Measurements from ENCODE around the gene PPA2. TPM values are rescaled to one million over a fixed set of nuclear protein-coding genes. Genes with fewer than 3 reads are reported as not detected.
"Not testable (repeated sequence)": the region's sequence is repeated elsewhere in the genome, so short reads cannot be mapped to it uniquely, and the experiment has no call there.

PPA2 gene
- total RNA-seq, 2 experiments from 2014 or later = 78.9 to 80.2 TPM

- DNase-seq (no peak), ATAC-seq (no peak)
- ChIA-PET POLR2A (interaction anchor here (0.7 to 2.0 kb wide), 6 partner anchors 234 to 842 kb away, joined by 3 to 7 read pairs (median 5); partner anchors contain the start of genes AIMP1, GSTCD, INTS12 and TBCK), CTCF (interaction anchor here (0.6 to 3.2 kb wide), 31 partner anchors 8 to 596 kb away, joined by 3 to 19 read pairs (median 4); partner anchors contain the start of genes GSTCD, INTS12 and TET2)
- Mint-ChIP-seq H3K9me3 (ENCODE audit: insufficient read depth) (no peaks in the 10 kb centered on the region), H3K36me3 (ENCODE audit: low read depth) (peaks cover 22% of the 10 kb centered on the region), H3K4me1 (ENCODE audit: low read depth) (peaks cover 23% of the 10 kb centered on the region), H3K27ac (peak overlapping the region; percentile 98), H3K4me3 (peak overlapping the region; percentile 96), H3K27me3 (ENCODE audit: low read depth) (peaks cover 12% of the 10 kb centered on the region)
Observed at GRCh38 chr4:105474099-105474518, 247 bp upstream of the PPA2 start.

- DNase-seq = no peak
- H3K4me1 Mint-ChIP-seq (ENCODE audit: low read depth) = peaks cover 25% of the 10 kb centered on the region
- no peaks in the 10 kb centered on the region for H3K9me3 Mint-ChIP-seq (ENCODE audit: insufficient read depth)
- ATAC-seq = peak; percentile 50
- H3K4me3 Mint-ChIP-seq = peak overlapping the region; percentile 96
- ChIA-PET POLR2A (interaction anchor here (0.8 to 2.0 kb wide), 5 partner anchors 236 to 534 kb away, joined by 3 to 7 read pairs (median 5); partner anchors contain the start of genes GSTCD, INTS12 and TET2), CTCF (interaction anchor here (0.9 to 3.2 kb wide), 21 partner anchors 12 to 595 kb away, joined by 3 to 19 read pairs (median 4); partner anchors contain the start of gene TET2)
- H3K27ac Mint-ChIP-seq = peak overlapping the region; percentile 98
- H3K27me3 Mint-ChIP-seq (ENCODE audit: low read depth) = peaks cover 4% of the 10 kb centered on the region
- peaks cover 29% of the 10 kb centered on the region for H3K36me3 Mint-ChIP-seq (ENCODE audit: low read depth)
Observed at GRCh38 chr4:105472871-105473323, 965 bp downstream of the PPA2 start.

GRCh38 chr4:105471566-105472176 is 2.2 kb downstream of the PPA2 start:
- DNase-seq (peak; percentile 85), ATAC-seq (peak; percentile 34)
- Mint-ChIP-seq H3K4me1 (ENCODE audit: low read depth) (peaks cover 25% of the 10 kb centered on the region), H3K4me3 (peak overlapping the region; percentile 96), H3K27ac (peak overlapping the region; percentile 74), H3K9me3 (ENCODE audit: insufficient read depth) (no peaks in the 10 kb centered on the region), H3K27me3 (ENCODE audit: low read depth) (peaks cover under 1% of the 10 kb centered on the region), H3K36me3 (ENCODE audit: low read depth) (peaks cover 39% of the 10 kb centered on the region)
- CTCF ChIA-PET = interaction anchor here (0.7 to 1.7 kb wide), 14 partner anchors 11 to 611 kb away, joined by 3 to 11 read pairs (median 3); no protein-coding TSS in a partner anchor
- POLR2A ChIA-PET = interaction anchor here (1.0 kb wide), 1 partner anchor 340 kb away, joined by 3 read pairs; no protein-coding TSS in a partner anchor

- DNase-seq (no peak), ATAC-seq (no peak)
- Mint-ChIP-seq H3K4me3 (peak overlapping the region; percentile 96), H3K4me1 (ENCODE audit: low read depth) (peaks cover 25% of the 10 kb centered on the region), H3K36me3 (ENCODE audit: low read depth) (peaks cover 47% of the 10 kb centered on the region), H3K27me3 (ENCODE audit: low read depth) (no peaks in the 10 kb centered on the region), H3K27ac (no peak overlapping the region), H3K9me3 (ENCODE audit: insufficient read depth) (peaks cover 6% of the 10 kb centered on the region)
- CTCF ChIA-PET = interaction anchor here (1.0 to 1.7 kb wide), 5 partner anchors 69 to 527 kb away, joined by 3 to 11 read pairs (median 3); no protein-coding TSS in a partner anchor
- POLR2A ChIA-PET = no interaction called here
Observed at GRCh38 chr4:105470766-105471165, 3.1 kb downstream of the PPA2 start.

GRCh38 chr4:105469736-105470135 is 4.1 kb downstream of the PPA2 start:
- DNase-seq = no peak
- Mint-ChIP-seq H3K27me3 (ENCODE audit: low read depth) (no peaks in the 10 kb centered on the region), H3K36me3 (ENCODE audit: low read depth) (peaks cover 54% of the 10 kb centered on the region), H3K9me3 (ENCODE audit: insufficient read depth) (peaks cover 10% of the 10 kb centered on the region), H3K4me1 (ENCODE audit: low read depth) (peaks cover 25% of the 10 kb centered on the region), H3K4me3 (no peak overlapping the region), H3K27ac (no peak overlapping the region)
- ChIA-PET POLR2A (no interaction called here), CTCF (no interaction called here)
- ATAC-seq = no peak

GRCh38 chr4:105466580-105466979 is 7.3 kb downstream of the PPA2 start:
- Mint-ChIP-seq H3K4me1 (ENCODE audit: low read depth) (peaks cover 13% of the 10 kb centered on the region), H3K27ac (no peak overlapping the region), H3K27me3 (ENCODE audit: low read depth) (no peaks in the 10 kb centered on the region), H3K4me3 (no peak overlapping the region), H3K9me3 (ENCODE audit: insufficient read depth) (peaks cover 16% of the 10 kb centered on the region), H3K36me3 (ENCODE audit: low read depth) (peaks cover 68% of the 10 kb centered on the region)
- POLR2A ChIA-PET = no interaction called here
- ATAC-seq (no peak), DNase-seq (no peak)
- CTCF ChIA-PET = no interaction called here

- H3K4me1 Mint-ChIP-seq (ENCODE audit: low read depth); DNase-seq; ATAC-seq; H3K4me3 Mint-ChIP-seq; H3K27me3 Mint-ChIP-seq (ENCODE audit: low read depth); H3K27ac Mint-ChIP-seq; CTCF ChIA-PET; POLR2A ChIA-PET: not testable (repeated sequence)
- Mint-ChIP-seq H3K36me3 (ENCODE audit: low read depth) (peaks cover 62% of the 10 kb centered on the region), H3K9me3 (ENCODE audit: insufficient read depth) (peaks cover 16% of the 10 kb centered on the region)
Observed at GRCh38 chr4:105464563-105464962, 9.3 kb downstream of the PPA2 start.

- POLR2A ChIA-PET = no interaction called here
- H3K27me3 Mint-ChIP-seq (ENCODE audit: low read depth) = no peaks in the 10 kb centered on the region
- no peak overlapping the region for H3K27ac Mint-ChIP-seq
- DNase-seq (no peak), ATAC-seq (no peak)
- CTCF ChIA-PET = no interaction called here
- peaks cover 59% of the 10 kb centered on the region for H3K36me3 Mint-ChIP-seq (ENCODE audit: low read depth)
- peaks cover 3% of the 10 kb centered on the region for H3K4me1 Mint-ChIP-seq (ENCODE audit: low read depth)
- peaks cover 16% of the 10 kb centered on the region for H3K9me3 Mint-ChIP-seq (ENCODE audit: insufficient read depth)
- no peak overlapping the region for H3K4me3 Mint-ChIP-seq
Observed at GRCh38 chr4:105462576-105462975, 11.3 kb downstream of the PPA2 start.

- Mint-ChIP-seq H3K9me3 (ENCODE audit: insufficient read depth) (peaks cover 16% of the 10 kb centered on the region), H3K4me1 (ENCODE audit: low read depth) (peaks cover 3% of the 10 kb centered on the region), H3K36me3 (ENCODE audit: low read depth) (peaks cover 52% of the 10 kb centered on the region), H3K4me3 (no peak overlapping the region), H3K27me3 (ENCODE audit: low read depth) (no peaks in the 10 kb centered on the region), H3K27ac (no peak overlapping the region)
- DNase-seq (no peak), ATAC-seq (no peak)
- ChIA-PET CTCF (interaction anchor here (0.9 kb wide), 1 partner anchor 10 kb away, joined by 3 read pairs; no protein-coding TSS in a partner anchor), POLR2A (interaction anchor here (0.5 kb wide), 1 partner anchor 531 kb away, joined by 3 read pairs; no protein-coding TSS in a partner anchor)
Observed at GRCh38 chr4:105461621-105462382, 12.1 kb downstream of the PPA2 start.

- no peak for ATAC-seq
- Mint-ChIP-seq H3K36me3 (ENCODE audit: low read depth) (peaks cover 50% of the 10 kb centered on the region), H3K9me3 (ENCODE audit: insufficient read depth) (peaks cover 14% of the 10 kb centered on the region), H3K4me1 (ENCODE audit: low read depth) (peaks cover 6% of the 10 kb centered on the region), H3K4me3 (no peak overlapping the region), H3K27ac (no peak overlapping the region), H3K27me3 (ENCODE audit: low read depth) (no peaks in the 10 kb centered on the region)
- ChIA-PET POLR2A (interaction anchor here (0.5 kb wide), 1 partner anchor 531 kb away, joined by 3 read pairs; no protein-coding TSS in a partner anchor), CTCF (interaction anchor here (0.8 to 0.9 kb wide), 2 partner anchors 11 to 12 kb away, joined by 3 read pairs; no protein-coding TSS in a partner anchor)
- DNase-seq = no peak
Observed at GRCh38 chr4:105461221-105461620, 12.6 kb downstream of the PPA2 start.

GRCh38 chr4:105460306-105460705 is 13.6 kb downstream of the PPA2 start:
- ChIA-PET POLR2A (no interaction called here), CTCF (interaction anchor here (0.8 kb wide), 1 partner anchor 13 kb away, joined by 3 read pairs; no protein-coding TSS in a partner anchor)
- Mint-ChIP-seq H3K9me3 (ENCODE audit: insufficient read depth) (peaks cover 6% of the 10 kb centered on the region), H3K27ac (no peak overlapping the region), H3K4me1 (ENCODE audit: low read depth) (peaks cover 6% of the 10 kb centered on the region), H3K27me3 (ENCODE audit: low read depth) (no peaks in the 10 kb centered on the region), H3K4me3 (no peak overlapping the region), H3K36me3 (ENCODE audit: low read depth) (peaks cover 48% of the 10 kb centered on the region)
- DNase-seq (no peak), ATAC-seq (no peak)
